Measurements from ENCODE around the gene SF1.

SF1 gene

GRCh38 chr11:64786308-64786707, 8.0 kb upstream of the SF1 start:
- TF ChIP-seq YY1 (IDR thresholded peaks at IDR 0.05; ENCODE audit: insufficient read depth, insufficient read length) = no peak
- Histone ChIP-seq H3K4me3 (ENCODE audit: insufficient read length, low read depth) (no peak overlapping the region), H3K9ac (ENCODE audit: insufficient read length, low read depth) (no peak overlapping the region), H3K4me1 (ENCODE audit: insufficient read depth, insufficient read length) (peaks cover 5% of the 10 kb centered on the region), H3K9me3 (ENCODE audit: insufficient read depth, low read length) (no peaks in the 10 kb centered on the region), H3K27me3 (ENCODE audit: insufficient read depth, insufficient read length) (no peaks in the 10 kb centered on the region), H3K36me3 (ENCODE audit: insufficient read depth, insufficient read length, low read length) (peaks cover 37% of the 10 kb centered on the region)
- no peak for DNase-seq (ENCODE audit: low read depth, low spot score)

- Histone ChIP-seq H3K9me3 (ENCODE audit: insufficient read depth, low read length) (no peaks in the 10 kb centered on the region), H3K9ac (ENCODE audit: insufficient read length, low read depth) (no peak overlapping the region), H3K36me3 (ENCODE audit: insufficient read depth, insufficient read length, low read length) (peaks cover 39% of the 10 kb centered on the region), H3K27me3 (ENCODE audit: insufficient read depth, insufficient read length) (no peaks in the 10 kb centered on the region), H3K4me3 (ENCODE audit: insufficient read length, low read depth) (no peak overlapping the region), H3K4me1 (ENCODE audit: insufficient read depth, insufficient read length) (peaks cover 5% of the 10 kb centered on the region)
- no peak for DNase-seq (ENCODE audit: low read depth, low spot score)
- TF ChIP-seq ZNF274 (IDR thresholded peaks at IDR 0.05; ENCODE audit: low read depth, low read length) (no peak), YY1 (IDR thresholded peaks at IDR 0.05; ENCODE audit: insufficient read depth, insufficient read length) (no peak), SUZ12 (IDR thresholded peaks at IDR 0.05; ENCODE audit: extremely low read depth, insufficient read depth, insufficient read length) (no peak)
These were observed 6.7 kb upstream of the SF1 start for GRCh38 chr11:64784813-64785581.

GRCh38 chr11:64778223-64778472, 194 bp downstream of the SF1 start:
- Histone ChIP-seq H3K4me3 (ENCODE audit: insufficient read length, low read depth) (peak overlapping the region; percentile 66), H3K9me3 (ENCODE audit: insufficient read depth, low read length) (no peaks in the 10 kb centered on the region), H3K27me3 (ENCODE audit: insufficient read depth, insufficient read length) (no peaks in the 10 kb centered on the region), H3K36me3 (ENCODE audit: insufficient read depth, insufficient read length, low read length) (peaks cover 54% of the 10 kb centered on the region), H3K9ac (ENCODE audit: insufficient read length, low read depth) (peak overlapping the region; percentile 92), H3K4me1 (ENCODE audit: insufficient read depth, insufficient read length) (no peaks in the 10 kb centered on the region)
- no peak for DNase-seq (ENCODE audit: low read depth, low spot score)
- no peak for TF ChIP-seq YY1 (IDR thresholded peaks at IDR 0.05; ENCODE audit: insufficient read depth, insufficient read length)
- TF ChIP-seq ZNF274 (IDR thresholded peaks at IDR 0.05; ENCODE audit: low read depth, low read length) = no peak
- TF ChIP-seq SUZ12 (IDR thresholded peaks at IDR 0.05; ENCODE audit: extremely low read depth, insufficient read depth, insufficient read length) = no peak

- Histone ChIP-seq H3K4me3 (ENCODE audit: insufficient read length, low read depth) (peak overlapping the region; percentile 95), H3K27me3 (ENCODE audit: insufficient read depth, insufficient read length) (no peaks in the 10 kb centered on the region), H3K9ac (ENCODE audit: insufficient read length, low read depth) (peak overlapping the region; percentile 92), H3K36me3 (ENCODE audit: insufficient read depth, insufficient read length, low read length) (peaks cover 59% of the 10 kb centered on the region), H3K9me3 (ENCODE audit: insufficient read depth, low read length) (no peaks in the 10 kb centered on the region), H3K4me1 (ENCODE audit: insufficient read depth, insufficient read length) (no peaks in the 10 kb centered on the region)
- DNase-seq (ENCODE audit: low read depth, low spot score) = peak; percentile 50
- TF ChIP-seq YY1 (IDR thresholded peaks at IDR 0.05; ENCODE audit: insufficient read depth, insufficient read length) (no peak), ZNF274 (IDR thresholded peaks at IDR 0.05; ENCODE audit: low read depth, low read length) (no peak), SUZ12 (IDR thresholded peaks at IDR 0.05; ENCODE audit: extremely low read depth, insufficient read depth, insufficient read length) (no peak)
These were observed 706 bp downstream of the SF1 start for GRCh38 chr11:64777449-64778222.

DNA sequence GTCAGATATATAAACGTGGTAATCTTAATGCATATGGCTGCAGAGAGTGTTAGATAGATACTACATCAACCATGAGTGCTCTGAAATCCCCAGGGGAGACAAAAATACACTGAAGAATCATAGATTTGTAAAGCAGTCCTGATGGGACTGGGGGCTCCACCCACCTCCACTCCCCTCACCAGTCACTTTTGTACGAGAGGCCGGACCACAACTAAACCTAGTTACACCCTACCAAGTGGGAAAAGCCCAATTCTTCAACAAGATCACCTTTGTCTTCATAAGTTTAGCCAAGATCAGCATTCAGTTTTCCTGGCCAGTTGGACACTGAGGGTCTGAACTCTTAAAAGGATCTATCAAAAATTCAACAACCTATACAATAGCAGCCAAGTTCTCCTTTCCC, 1.5 kb downstream of the SF1 start:
- peak overlapping the region; percentile 92 for H3K9ac ChIP-seq (ENCODE audit: insufficient read length, low read depth)
- no peaks in the 10 kb centered on the region for H3K9me3 ChIP-seq (ENCODE audit: insufficient read depth, low read length)
- H3K36me3 ChIP-seq (ENCODE audit: insufficient read depth, insufficient read length, low read length) = peaks cover 66% of the 10 kb centered on the region
- no peaks in the 10 kb centered on the region for H3K4me1 ChIP-seq (ENCODE audit: insufficient read depth, insufficient read length)
- no peaks in the 10 kb centered on the region for H3K27me3 ChIP-seq (ENCODE audit: insufficient read depth, insufficient read length)
- TF ChIP-seq YY1 (IDR thresholded peaks at IDR 0.05; ENCODE audit: insufficient read depth, insufficient read length) = no peak
- no peak for TF ChIP-seq SUZ12 (IDR thresholded peaks at IDR 0.05; ENCODE audit: extremely low read depth, insufficient read depth, insufficient read length)
- no peak for TF ChIP-seq ZNF274 (IDR thresholded peaks at IDR 0.05; ENCODE audit: low read depth, low read length)
- peak overlapping the region; percentile 95 for H3K4me3 ChIP-seq (ENCODE audit: insufficient read length, low read depth)
- no peak for DNase-seq (ENCODE audit: low read depth, low spot score)

- TF ChIP-seq YY1 (IDR thresholded peaks at IDR 0.05; ENCODE audit: insufficient read depth, insufficient read length) = no peak
- TF ChIP-seq ZNF274 (IDR thresholded peaks at IDR 0.05; ENCODE audit: low read depth, low read length) = no peak
- TF ChIP-seq SUZ12 (IDR thresholded peaks at IDR 0.05; ENCODE audit: extremely low read depth, insufficient read depth, insufficient read length) = no peak
- H3K36me3 ChIP-seq (ENCODE audit: insufficient read depth, insufficient read length, low read length) = peaks cover 69% of the 10 kb centered on the region
These were observed 1.9 kb downstream of the SF1 start for GRCh38 chr11:64776425-64776824.

DNA sequence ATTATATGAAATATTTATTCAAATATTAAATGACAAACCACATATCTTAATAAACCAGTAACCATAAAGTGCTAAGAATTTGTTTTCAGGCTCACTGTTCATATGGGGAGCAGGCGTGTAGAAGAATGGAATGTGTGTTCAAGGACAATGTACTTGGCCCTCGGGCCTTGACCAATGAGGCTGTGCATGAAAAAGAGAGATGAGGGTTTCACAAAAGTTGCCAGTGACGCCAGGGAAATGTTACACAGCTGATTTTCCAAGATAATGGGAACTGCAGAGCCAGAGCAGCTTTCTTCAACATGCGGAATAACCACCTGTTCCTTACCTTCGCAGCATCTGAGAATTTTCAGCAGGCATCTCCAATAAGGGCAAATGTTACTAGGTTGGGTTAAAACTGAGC, 4.2 kb downstream of the SF1 start:
- Histone ChIP-seq H3K27me3 (ENCODE audit: insufficient read depth, insufficient read length) (no peaks in the 10 kb centered on the region), H3K4me1 (ENCODE audit: insufficient read depth, insufficient read length) (no peaks in the 10 kb centered on the region), H3K36me3 (ENCODE audit: insufficient read depth, insufficient read length, low read length) (peaks cover 84% of the 10 kb centered on the region), H3K9me3 (ENCODE audit: insufficient read depth, low read length) (no peaks in the 10 kb centered on the region), H3K4me3 (ENCODE audit: insufficient read length, low read depth) (no peak overlapping the region), H3K9ac (ENCODE audit: insufficient read length, low read depth) (no peak overlapping the region)
- DNase-seq (ENCODE audit: low read depth, low spot score) = no peak
- TF ChIP-seq ZNF274 (IDR thresholded peaks at IDR 0.05; ENCODE audit: low read depth, low read length) (no peak), YY1 (IDR thresholded peaks at IDR 0.05; ENCODE audit: insufficient read depth, insufficient read length) (no peak), SUZ12 (IDR thresholded peaks at IDR 0.05; ENCODE audit: extremely low read depth, insufficient read depth, insufficient read length) (no peak)

More at GRCh38 chr11:64776425-64776824, 1.9 kb downstream of the SF1 start:
- Histone ChIP-seq H3K9me3 (ENCODE audit: insufficient read depth, low read length) (no peaks in the 10 kb centered on the region), H3K9ac (ENCODE audit: insufficient read length, low read depth) (no peak overlapping the region), H3K4me1 (ENCODE audit: insufficient read depth, insufficient read length) (no peaks in the 10 kb centered on the region), H3K4me3 (ENCODE audit: insufficient read length, low read depth) (peak overlapping the region; percentile 95), H3K27me3 (ENCODE audit: insufficient read depth, insufficient read length) (no peaks in the 10 kb centered on the region)
- DNase-seq (ENCODE audit: low read depth, low spot score) = no peak
